ENCODE results near the gene FOXP1.

- no peak for TF ChIP-seq CTCF (conservative IDR thresholded peaks at IDR 0.05 in 1 of 2, IDR thresholded peaks at IDR 0.05 in 1 of 2; ENCODE audit: extremely low read depth in 1 of 2, insufficient read depth in 1 of 2, low read depth in 1 of 2, low read length in 2 of 2)
- TF ChIP-seq EZH2 (IDR thresholded peaks at IDR 0.05; ENCODE audit: borderline replicate concordance, low read length), result no peak
Observed at GRCh38 chr3:71401695-71402231, 181.8 kb downstream of the FOXP1 start.

All from mammary epithelial cell (primary cell).